ENCODE data around the gene SLC7A1.

DNA sequence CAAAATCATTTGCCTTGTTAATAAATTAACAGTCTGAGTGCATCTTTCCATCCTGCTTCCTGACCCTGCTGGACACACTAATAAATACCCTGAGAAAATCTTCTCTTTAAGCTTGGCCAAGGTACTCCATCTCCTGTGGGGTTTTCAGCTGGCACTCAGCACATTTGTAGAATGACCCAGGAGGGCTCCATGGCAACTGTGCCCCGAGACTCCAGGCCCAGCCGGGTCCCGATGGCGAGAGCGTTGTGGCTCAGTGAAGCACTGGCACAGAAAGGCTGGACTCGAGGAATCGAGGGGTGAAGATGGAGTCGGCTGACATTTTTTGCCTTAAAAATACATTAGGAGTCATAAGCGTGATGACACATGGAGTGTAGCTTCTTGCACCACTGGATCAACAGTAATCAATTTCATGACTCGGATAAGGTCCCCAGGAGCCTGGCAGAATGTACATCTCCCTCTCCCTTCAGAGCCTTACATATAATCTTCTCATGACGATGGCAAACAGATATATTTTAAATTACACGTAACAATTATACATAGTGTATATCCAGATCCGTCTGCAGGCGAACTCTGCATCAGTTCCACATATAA, 85.4 kb downstream of the SLC7A1 start:
- no peak for TF ChIP-seq POLR2AphosphoS5 (IDR thresholded peaks at IDR 0.05)
- TF ChIP-seq, protein P1, sequence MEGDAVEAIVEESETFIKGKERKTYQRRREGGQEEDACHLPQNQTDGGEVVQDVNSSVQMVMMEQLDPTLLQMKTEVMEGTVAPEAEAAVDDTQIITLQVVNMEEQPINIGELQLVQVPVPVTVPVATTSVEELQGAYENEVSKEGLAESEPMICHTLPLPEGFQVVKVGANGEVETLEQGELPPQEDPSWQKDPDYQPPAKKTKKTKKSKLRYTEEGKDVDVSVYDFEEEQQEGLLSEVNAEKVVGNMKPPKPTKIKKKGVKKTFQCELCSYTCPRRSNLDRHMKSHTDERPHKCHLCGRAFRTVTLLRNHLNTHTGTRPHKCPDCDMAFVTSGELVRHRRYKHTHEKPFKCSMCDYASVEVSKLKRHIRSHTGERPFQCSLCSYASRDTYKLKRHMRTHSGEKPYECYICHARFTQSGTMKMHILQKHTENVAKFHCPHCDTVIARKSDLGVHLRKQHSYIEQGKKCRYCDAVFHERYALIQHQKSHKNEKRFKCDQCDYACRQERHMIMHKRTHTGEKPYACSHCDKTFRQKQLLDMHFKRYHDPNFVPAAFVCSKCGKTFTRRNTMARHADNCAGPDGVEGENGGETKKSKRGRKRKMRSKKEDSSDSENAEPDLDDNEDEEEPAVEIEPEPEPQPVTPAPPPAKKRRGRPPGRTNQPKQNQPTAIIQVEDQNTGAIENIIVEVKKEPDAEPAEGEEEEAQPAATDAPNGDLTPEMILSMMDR (IDR thresholded peaks at IDR 0.05), result no peak
